HCT116 (cell line): ENCODE measurements around the gene C10orf105.

Source experiments
- EGR1 ChIP-seq: IDR thresholded peaks from 2 replicates; pipeline ENCODE4 v1.6.1; 2012; ENCODE audit warnings: low read depth
- EZH2 ChIP-seq: fragments of 200-600 bp; sonication (generic); IDR thresholded peaks from 2 replicates; pipeline ENCODE4 v1.6.1; 2017; ENCODE audit warnings: antibody characterized with exemption, mixed run types
- JUND ChIP-seq: IDR thresholded peaks from 2 replicates; pipeline ENCODE4 v1.6.1; 2012
- POLR2A ChIP-seq: IDR thresholded peaks from 2 replicates; pipeline ENCODE4 v1.7.0; 2011; ENCODE audit warnings: borderline replicate concordance; ENCODE audit not compliant: insufficient read depth, insufficient read length; ENCODE audit errors: extremely low read depth
- POLR2AphosphoS5 ChIP-seq: IDR thresholded peaks from 2 replicates; pipeline ENCODE4 v1.6.1; 2011; ENCODE audit warnings: mild to moderate bottlenecking, low read depth, low read length, moderate library complexity
- REST ChIP-seq: IDR thresholded peaks from 2 replicates; pipeline ENCODE4 v1.6.1; 2012; ENCODE audit warnings: low read depth
- SIN3A ChIP-seq: IDR thresholded peaks from 2 replicates; pipeline ENCODE4 v1.6.1; 2012; ENCODE audit warnings: low read depth
- SP1 ChIP-seq: IDR thresholded peaks from 2 replicates; pipeline ENCODE4 v1.6.1; 2012; ENCODE audit warnings: low read depth
- SRF ChIP-seq: IDR thresholded peaks from 2 replicates; pipeline ENCODE4 v1.6.1; 2012; ENCODE audit warnings: low read depth
- TCF7L2 ChIP-seq: IDR thresholded peaks from 2 replicates; pipeline ENCODE4 v1.7.0; 2011; ENCODE audit warnings: borderline replicate concordance, inconsistent platforms; ENCODE audit not compliant: insufficient read depth, insufficient read length; ENCODE audit errors: extremely low read depth
- YY1 ChIP-seq: IDR thresholded peaks from 2 replicates; pipeline ENCODE4 v1.6.1; 2011; ENCODE audit warnings: low read length, low read depth, moderate library complexity, mild to moderate bottlenecking; ENCODE audit not compliant: insufficient replicate concordance; ENCODE audit errors: extremely low read depth
- ZBTB33 ChIP-seq: IDR thresholded peaks from 2 replicates; pipeline ENCODE4 v1.6.1; 2011; ENCODE audit warnings: mild to moderate bottlenecking, low read length, moderate library complexity; ENCODE audit not compliant: insufficient replicate concordance; ENCODE audit errors: extremely low read depth
- ZNF274 ChIP-seq: fragments of 200-500 bp; sonication (Bioruptor generic); IDR thresholded peaks from 2 replicates; pipeline ENCODE4 v1.6.1; 2014; ENCODE audit warnings: mild to moderate bottlenecking, low read depth, low read length, inconsistent platforms
- TF ChIP-seq, protein P1 (sequence below), 3 experiments: fragments of 200-600 bp in 1 of 3; sonication (generic) in 1 of 3; IDR thresholded peaks in 2 of 3; conservative IDR thresholded peaks in 1 of 3; 2 replicates each; pipeline ENCODE4 v1.5.1; 2012 to 2017; ENCODE audit warnings: low read depth in 2 of 3, low read length in 2 of 3, antibody characterized with exemption in 1 of 3, borderline replicate concordance in 1 of 3, control low read depth in 1 of 3, mild to moderate bottlenecking in 1 of 3, mixed read lengths in 1 of 3, mixed run types in 1 of 3, moderate library complexity in 1 of 3; ENCODE audit not compliant: insufficient read depth in 1 of 3

GRCh38 chr10:71688256-71688655, 31.3 kb downstream of the C10orf105 start:
- TF ChIP-seq POLR2AphosphoS5 (no peak), POLR2A (no peak), SIN3A (no peak), EZH2 (no peak), JUND (no peak), EGR1 (no peak), SP1 (no peak), ZNF274 (no peak), TCF7L2 (no peak), REST (no peak), YY1 (no peak), ZBTB33 (no peak), SRF (no peak)
- TF ChIP-seq, protein P1, sequence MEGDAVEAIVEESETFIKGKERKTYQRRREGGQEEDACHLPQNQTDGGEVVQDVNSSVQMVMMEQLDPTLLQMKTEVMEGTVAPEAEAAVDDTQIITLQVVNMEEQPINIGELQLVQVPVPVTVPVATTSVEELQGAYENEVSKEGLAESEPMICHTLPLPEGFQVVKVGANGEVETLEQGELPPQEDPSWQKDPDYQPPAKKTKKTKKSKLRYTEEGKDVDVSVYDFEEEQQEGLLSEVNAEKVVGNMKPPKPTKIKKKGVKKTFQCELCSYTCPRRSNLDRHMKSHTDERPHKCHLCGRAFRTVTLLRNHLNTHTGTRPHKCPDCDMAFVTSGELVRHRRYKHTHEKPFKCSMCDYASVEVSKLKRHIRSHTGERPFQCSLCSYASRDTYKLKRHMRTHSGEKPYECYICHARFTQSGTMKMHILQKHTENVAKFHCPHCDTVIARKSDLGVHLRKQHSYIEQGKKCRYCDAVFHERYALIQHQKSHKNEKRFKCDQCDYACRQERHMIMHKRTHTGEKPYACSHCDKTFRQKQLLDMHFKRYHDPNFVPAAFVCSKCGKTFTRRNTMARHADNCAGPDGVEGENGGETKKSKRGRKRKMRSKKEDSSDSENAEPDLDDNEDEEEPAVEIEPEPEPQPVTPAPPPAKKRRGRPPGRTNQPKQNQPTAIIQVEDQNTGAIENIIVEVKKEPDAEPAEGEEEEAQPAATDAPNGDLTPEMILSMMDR (IDR thresholded peaks at IDR 0.05 in 2 of 3, conservative IDR thresholded peaks at IDR 0.05 in 1 of 3; ENCODE audit: borderline replicate concordance in 1 of 3, insufficient read depth in 1 of 3, low read depth in 2 of 3, low read length in 2 of 3): no peak
